Stimulated activated CD8-positive, alpha-beta memory T cell treated with anti-CD3 and anti-CD28 coated beads, Interleukin-4, amount 100 ng/mL, for 4 hours (primary cell): ENCODE measurements around the gene BRDT.
"Not testable (repeated sequence)": the region's sequence is repeated elsewhere in the genome, so short reads cannot be mapped to it uniquely, and the experiment has no call there.

Experiments
- DNase-seq, 2 donors: peaks; one replicate each; pipeline ENCODE4 v3.0.0-alpha.2; 2020; ENCODE audit warnings: low read depth in 2 of 2, low spot score in 1 of 2

Gene BRDT

DNA sequence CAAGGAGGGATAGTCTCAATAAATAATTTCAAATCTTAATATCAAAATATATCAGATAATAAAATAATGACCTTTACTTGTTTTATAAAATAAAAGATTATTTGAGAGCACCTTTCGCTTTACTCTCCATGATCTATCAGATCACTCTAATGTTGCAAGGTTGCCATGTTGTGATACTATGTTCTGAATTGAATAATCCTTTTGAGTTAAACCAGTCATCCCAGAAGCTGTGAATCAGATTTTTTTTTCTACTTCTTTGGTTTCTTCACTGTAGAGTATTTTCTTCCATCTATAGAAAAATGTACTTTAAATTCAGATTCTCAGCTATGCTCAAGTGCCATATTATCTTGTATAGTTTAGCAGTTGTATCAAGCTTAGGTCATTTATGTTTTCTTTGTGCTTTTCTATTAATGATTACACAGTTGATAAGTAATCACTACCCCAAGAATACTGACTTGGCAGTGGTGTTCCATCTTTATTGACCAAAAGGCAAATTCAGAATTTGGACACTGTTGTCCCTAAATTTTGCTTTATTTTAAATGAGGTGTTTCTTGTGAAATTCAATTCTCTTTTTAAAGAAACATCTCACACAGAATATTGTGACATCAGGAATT, 32.9 kb downstream of the BRDT start:
- DNase-seq = no peak

- DNase-seq = no peak
These were observed 44.1 kb downstream of the BRDT start for GRCh38 chr1:91993256-91993655.

DNA sequence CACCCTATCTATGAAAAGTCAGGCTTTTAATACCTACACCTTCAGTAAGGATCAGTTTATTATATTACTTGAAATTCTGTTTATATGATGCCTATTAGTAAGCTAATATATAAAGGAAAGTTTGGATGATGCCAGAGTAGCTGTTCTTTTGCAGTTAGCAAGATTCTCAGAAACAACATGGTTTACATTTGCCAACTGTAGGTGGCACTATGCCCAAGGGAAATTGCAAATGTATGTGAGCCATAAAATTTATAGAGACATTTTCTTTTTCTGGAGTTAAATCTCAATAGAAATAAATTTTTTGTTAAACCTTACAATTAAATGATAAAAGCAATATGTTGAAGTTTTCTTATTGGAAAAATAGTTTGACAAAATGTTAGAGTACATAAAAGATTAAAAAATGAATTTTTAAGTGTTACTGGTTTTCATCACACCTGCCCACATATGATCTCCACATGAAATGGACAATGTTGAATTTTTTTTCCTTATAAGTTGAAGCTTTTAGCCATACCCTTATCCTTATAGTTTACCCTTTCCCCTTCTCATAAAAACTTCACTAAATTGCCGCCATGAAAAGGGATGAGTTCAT, 48.5 kb downstream of the BRDT start:
- peak in 1 of 2 donors; percentile 2 for DNase-seq

DNA sequence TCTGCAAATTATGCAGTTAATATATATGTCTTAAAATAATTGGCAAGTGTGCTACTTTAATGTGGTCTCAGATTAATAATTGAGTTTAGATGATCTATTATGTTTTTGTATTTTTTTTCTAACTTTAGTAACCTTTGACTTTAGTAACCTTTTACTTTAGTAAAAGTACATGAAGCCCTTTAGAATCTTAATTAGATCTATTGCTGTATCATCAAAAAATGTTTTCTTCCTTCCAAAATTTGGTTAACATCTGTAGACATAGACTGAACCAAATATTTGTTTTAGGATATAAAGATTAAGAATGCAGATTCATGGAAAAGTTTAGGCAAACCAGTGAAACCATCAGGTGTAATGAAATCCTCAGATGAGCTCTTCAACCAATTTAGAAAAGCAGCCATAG, 54.9 kb downstream of the BRDT start:
- no peak for DNase-seq

DNA sequence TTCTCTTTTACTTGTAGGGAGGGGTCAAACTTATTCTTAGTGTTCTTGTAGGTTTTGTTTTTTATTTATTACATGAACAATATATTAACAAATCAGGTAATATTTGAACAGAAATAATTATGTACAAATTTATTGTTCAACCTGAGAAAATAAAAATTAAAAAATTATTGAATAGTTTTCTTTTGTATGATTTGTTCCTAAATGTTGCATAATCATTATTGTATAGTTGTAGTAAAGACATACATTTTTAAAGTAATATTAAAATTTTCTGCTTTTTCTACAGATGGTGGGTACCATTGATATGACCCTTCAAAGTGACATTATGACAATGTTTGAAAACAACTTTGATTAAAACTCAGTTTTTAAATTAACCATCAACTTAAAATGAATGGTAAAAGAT, 64.7 kb downstream of the BRDT start:
- no peak for DNase-seq

DNA sequence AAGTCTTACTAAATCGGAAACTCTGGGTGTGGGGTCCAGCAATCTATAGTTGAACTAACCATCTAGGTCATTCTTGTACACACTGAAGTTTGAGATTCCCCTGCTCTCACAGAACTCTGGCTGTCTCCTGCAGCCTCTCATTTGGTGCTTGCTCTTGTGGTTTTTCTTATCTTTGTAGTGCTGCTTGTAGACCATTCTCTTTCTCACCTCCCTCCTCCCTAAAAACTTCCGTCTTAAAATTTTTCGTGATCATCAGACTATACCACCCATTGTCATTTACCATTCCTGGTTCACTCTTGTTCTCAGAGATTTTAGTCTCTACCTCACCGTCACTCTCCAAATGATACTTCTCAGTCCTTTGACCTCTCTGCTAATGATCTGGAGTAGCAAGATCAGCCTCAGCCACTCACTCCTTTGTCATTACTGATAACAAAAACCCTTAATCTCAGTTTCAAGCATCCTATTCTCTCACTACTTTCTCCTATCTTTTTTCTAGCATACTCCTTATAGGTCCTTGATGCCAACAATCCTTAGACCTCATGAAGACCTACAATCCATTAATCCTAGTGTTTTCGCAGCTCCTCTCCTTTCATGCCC, 67.6 kb downstream of the BRDT start:
- DNase-seq = no peak

- no peak for DNase-seq
These were observed 68.5 kb downstream of the BRDT start for GRCh38 chr1:92017656-92018055.

GRCh38 chr1:92026042-92026441, 76.8 kb downstream of the BRDT start:
- DNase-seq = not testable (repeated sequence)

- DNase-seq = no peak
These were observed 77.6 kb downstream of the BRDT start for GRCh38 chr1:92026806-92027205.

DNA sequence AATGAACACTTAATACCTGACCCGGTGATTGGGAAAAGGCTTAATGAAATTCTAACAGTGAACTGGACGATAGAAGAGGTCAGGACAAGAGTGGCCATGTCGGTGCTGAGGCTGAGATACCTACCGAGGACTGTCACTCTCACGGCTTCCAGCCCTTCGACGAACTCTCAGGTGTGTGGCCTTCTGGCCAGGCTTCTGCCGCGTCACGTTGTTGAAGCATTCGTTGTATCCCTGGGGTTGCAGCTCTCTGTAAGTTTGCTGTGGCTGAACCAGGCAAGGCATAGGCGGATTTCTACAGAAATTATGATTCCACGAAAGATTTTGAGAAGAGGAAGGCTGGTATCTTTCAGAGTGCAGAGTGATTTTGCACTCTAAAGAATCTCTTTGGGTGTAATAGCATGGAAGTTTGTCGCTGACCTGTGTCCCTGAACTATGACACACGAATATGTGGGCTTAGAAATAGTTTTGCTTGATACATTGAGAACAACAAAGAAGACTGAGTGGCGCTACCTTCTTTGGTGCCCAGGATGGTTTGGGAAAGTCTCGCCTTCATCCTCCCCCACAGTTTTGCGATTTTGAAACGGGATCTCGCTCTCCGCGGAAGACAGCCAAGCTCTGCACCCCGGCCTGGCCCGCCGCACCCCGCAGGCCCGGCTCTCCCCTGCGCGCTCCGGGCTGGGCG, 80.2 kb downstream of the BRDT start:
- no peak for DNase-seq

- DNase-seq = no peak
These were observed 81.5 kb downstream of the BRDT start for GRCh38 chr1:92030656-92031107.

- no peak for DNase-seq
These were observed 82.3 kb downstream of the BRDT start for GRCh38 chr1:92031281-92032110.

- no peak for DNase-seq
These were observed 88.2 kb downstream of the BRDT start for GRCh38 chr1:92037400-92037799.

DNA sequence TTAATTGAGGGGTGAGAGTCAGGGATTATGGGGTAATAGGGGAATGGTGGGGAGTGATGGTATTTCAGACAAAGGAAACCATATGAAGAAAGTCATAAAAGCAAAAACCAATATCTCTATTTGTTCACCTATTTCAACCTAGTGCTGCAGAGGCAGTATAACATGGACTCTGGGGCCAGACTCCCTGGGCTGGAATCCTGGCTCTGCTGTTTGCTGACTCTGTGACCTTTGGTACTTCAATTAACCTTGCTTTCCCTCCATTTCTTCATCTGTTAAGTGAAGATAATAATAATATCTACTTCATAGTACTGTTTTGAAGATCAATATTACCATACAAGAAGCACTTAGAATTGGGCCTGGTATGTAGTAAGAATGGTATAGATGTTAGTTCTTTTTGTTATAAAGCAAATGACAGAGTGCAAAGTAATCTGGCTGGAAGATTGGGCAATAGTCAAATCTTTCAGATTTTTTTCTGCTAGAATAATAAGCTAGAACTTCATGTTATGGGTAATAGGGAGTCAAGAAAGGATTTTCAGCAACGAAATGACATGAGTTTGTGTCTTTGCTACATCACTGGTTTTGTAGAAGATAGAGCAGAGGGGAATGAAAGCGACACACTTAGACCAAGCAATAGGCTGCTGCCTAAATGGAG, 89.6 kb downstream of the BRDT start:
- no peak for DNase-seq

DNA sequence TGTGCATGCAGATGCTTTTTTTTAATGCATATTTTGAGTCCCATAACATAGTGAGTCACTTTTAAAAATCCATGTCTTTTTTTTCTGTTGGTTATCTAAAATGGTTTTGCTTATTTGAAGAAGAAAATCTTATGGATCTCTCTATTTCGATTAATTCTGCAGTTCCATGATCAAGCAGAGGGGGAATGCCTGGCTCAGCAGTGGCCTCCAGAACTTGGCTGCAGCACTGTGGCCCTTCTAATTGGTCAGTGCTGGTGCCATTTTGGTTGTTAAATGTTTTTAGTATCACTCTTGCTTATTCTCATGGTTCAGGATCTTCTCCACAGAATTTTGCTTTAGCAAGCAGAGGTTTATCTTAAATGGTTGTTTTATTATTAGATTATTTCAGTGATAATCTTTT, 91.8 kb downstream of the BRDT start:
- DNase-seq = no peak

GRCh38 chr1:92043621-92044020, 94.4 kb downstream of the BRDT start:
- DNase-seq = no peak

DNA sequence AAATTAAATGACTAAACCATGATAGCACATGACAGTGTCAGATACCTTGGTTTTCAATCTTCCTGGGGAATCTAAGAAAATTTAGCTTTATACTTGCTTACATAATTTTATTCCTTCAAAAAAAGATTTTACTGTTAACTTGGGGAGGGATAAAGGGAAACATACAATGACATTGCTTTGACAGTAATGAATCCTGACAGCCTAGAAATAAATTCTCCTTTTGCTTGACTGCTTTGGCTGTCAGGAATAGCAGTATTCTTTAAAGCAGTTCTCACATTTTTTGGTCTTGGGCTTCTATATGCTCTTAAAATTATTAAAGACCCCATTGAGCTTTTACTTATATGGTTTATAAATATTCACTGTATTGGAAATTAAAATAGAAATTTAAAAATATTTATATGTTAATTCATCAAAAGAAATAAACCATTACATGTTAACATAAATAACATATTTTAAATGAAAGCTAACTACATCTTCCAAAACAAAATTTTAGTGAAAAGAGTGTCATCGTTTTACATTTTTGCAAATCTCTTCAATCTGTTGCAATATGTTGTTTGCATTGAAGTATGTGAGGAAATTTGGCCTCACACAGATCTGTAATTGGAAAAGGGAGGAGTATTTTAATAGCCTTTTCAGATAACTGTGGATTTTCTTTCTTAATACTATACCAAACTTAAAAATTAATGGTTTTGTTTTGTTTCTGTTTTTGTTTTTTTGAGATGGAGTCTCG, 96.7 kb downstream of the BRDT start:
- DNase-seq = no peak

DNA sequence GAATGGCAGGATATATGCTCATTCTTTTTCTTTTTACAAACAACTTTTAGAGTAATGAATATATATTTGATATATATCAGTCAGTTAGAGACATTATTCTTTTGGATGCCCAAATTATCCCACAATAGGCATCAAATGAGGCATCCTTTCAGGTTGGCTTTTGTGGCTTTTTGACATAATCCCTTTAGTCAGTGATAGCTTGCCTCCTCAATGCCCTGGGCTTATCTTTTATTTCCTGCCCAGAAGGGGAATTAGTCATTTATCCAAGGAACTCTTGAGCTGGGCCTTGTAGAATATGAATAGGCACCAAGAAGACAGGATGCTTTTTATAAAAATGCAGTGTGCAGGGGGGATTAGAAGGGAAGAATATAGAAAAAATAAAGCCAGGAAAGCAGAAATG, 102.7 kb downstream of the BRDT start:
- no peak for DNase-seq
